KMS-11 (cell line): ENCODE data around the gene SMAD2.

Experiments
- H2AFZ ChIP-seq: fragments of 200-600 bp; sonication (generic); 2 replicates; pipeline ENCODE4 v1.6.1; 2016; ENCODE audit warnings: antibody characterized with exemption, mixed run types, low read depth
- H3K27ac ChIP-seq: fragments of 200-600 bp; sonication (generic); 2 replicates; pipeline ENCODE4 v1.6.1; 2016; ENCODE audit warnings: mild to moderate bottlenecking, mixed run types
- H3K27me3 ChIP-seq: fragments of 200-600 bp; sonication (generic); 2 replicates; pipeline ENCODE4 v1.6.1; 2017; ENCODE audit warnings: mild to moderate bottlenecking, low read depth, mixed run types, moderate library complexity; ENCODE audit not compliant: insufficient read depth
- H3K36me3 ChIP-seq: fragments of 200-600 bp; sonication (generic); 2 replicates; pipeline ENCODE4 v1.6.1; 2017; ENCODE audit warnings: mild to moderate bottlenecking, mixed run types; ENCODE audit not compliant: insufficient read depth
- H3K4me1 ChIP-seq: fragments of 200-600 bp; sonication (generic); 2 replicates; pipeline ENCODE4 v1.6.1; 2016; ENCODE audit warnings: mild to moderate bottlenecking, low read depth, mixed run types; ENCODE audit not compliant: poor library complexity, severe bottlenecking
- H3K4me2 ChIP-seq: fragments of 200-600 bp; sonication (generic); 2 replicates; pipeline ENCODE4 v1.7.0; 2016; ENCODE audit warnings: mild to moderate bottlenecking, mixed run types
- H3K4me3 ChIP-seq: fragments of 200-600 bp; sonication (generic); IDR thresholded peaks from 2 replicates; pipeline ENCODE4 v1.6.1; 2017; ENCODE audit warnings: low read depth, low read length, mixed read lengths; ENCODE audit not compliant: insufficient read depth
- H3K79me2 ChIP-seq: fragments of 200-600 bp; sonication (generic); 2 replicates; pipeline ENCODE4 v1.6.1; 2016; ENCODE audit warnings: low read depth, mixed run types; ENCODE audit not compliant: insufficient read depth
- H3K9ac ChIP-seq: fragments of 200-600 bp; sonication (generic); 2 replicates; pipeline ENCODE4 v1.6.1; 2016; ENCODE audit warnings: mild to moderate bottlenecking, mixed run types
- H4K20me1 ChIP-seq: fragments of 200-600 bp; sonication (generic); 2 replicates; pipeline ENCODE4 v1.6.1; 2016; ENCODE audit warnings: mild to moderate bottlenecking, mixed run types; ENCODE audit not compliant: insufficient read depth
- TF ChIP-seq, protein P1 (sequence below): fragments of 200-600 bp; sonication (generic); conservative IDR thresholded peaks from 2 replicates; pipeline ENCODE4 v1.6.1; 2017; ENCODE audit warnings: low read depth, mild to moderate bottlenecking, antibody characterized with exemption, low read length, moderate library complexity, mixed read lengths

SMAD2 gene

DNA sequence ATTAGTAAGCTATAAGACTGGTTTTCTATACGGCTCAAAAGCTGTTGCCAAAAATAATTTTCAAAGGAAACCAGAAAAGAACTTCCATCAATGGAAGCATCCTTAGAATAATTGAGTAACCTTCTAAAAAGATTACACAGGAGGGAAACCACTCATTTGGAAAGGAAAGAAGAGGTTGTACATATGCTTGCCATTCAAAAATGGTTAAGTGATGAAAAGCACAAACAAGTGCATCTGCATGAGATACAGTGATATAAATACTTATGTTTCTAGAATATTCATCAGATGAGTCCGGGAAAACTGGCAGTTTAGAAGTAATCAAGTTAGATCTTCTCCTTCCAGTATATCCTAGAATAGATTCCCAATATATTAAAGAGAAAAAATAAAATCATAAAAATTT, 20.1 kb upstream of the SMAD2 start:
- H3K4me3 ChIP-seq = no peak overlapping the region
- H3K4me1 ChIP-seq = no peaks in the 10 kb centered on the region
- TF ChIP-seq, protein P1, sequence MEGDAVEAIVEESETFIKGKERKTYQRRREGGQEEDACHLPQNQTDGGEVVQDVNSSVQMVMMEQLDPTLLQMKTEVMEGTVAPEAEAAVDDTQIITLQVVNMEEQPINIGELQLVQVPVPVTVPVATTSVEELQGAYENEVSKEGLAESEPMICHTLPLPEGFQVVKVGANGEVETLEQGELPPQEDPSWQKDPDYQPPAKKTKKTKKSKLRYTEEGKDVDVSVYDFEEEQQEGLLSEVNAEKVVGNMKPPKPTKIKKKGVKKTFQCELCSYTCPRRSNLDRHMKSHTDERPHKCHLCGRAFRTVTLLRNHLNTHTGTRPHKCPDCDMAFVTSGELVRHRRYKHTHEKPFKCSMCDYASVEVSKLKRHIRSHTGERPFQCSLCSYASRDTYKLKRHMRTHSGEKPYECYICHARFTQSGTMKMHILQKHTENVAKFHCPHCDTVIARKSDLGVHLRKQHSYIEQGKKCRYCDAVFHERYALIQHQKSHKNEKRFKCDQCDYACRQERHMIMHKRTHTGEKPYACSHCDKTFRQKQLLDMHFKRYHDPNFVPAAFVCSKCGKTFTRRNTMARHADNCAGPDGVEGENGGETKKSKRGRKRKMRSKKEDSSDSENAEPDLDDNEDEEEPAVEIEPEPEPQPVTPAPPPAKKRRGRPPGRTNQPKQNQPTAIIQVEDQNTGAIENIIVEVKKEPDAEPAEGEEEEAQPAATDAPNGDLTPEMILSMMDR = no peak
- H2AFZ ChIP-seq = no peak overlapping the region
- no peaks in the 10 kb centered on the region for H3K79me2 ChIP-seq
- no peaks in the 10 kb centered on the region for H3K27me3 ChIP-seq
- H3K4me2 ChIP-seq = no peak overlapping the region
- no peaks in the 10 kb centered on the region for H4K20me1 ChIP-seq
- no peak overlapping the region for H3K27ac ChIP-seq
- no peak overlapping the region for H3K9ac ChIP-seq
- H3K36me3 ChIP-seq = no peaks in the 10 kb centered on the region

DNA sequence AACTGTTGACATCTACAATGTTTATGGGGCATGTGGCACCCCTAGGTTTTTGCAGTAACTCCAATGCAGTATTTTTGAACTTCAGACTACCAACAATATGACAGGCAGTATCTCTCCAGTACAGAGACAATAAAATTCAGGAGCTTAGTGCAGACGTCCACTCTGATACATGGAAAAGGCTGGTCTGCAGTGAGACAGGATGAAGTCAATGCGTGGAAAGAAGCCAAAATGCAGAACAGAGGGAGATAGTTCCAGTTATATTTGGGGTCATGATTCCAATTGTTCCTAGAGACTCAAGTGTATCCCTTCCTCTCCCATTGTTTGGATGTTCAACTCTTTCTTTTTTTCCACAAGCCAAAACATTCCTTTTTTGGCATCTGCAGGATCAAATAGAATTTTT, 18.7 kb upstream of the SMAD2 start:
- H2AFZ ChIP-seq = no peak overlapping the region
- no peaks in the 10 kb centered on the region for H3K79me2 ChIP-seq
- H3K4me2 ChIP-seq = no peak overlapping the region
- H3K4me1 ChIP-seq = no peaks in the 10 kb centered on the region
- TF ChIP-seq, protein P1 = no peak
- H4K20me1 ChIP-seq = no peaks in the 10 kb centered on the region
- H3K27ac ChIP-seq = no peak overlapping the region
- no peak overlapping the region for H3K9ac ChIP-seq
- H3K27me3 ChIP-seq = no peaks in the 10 kb centered on the region
- no peaks in the 10 kb centered on the region for H3K36me3 ChIP-seq
- H3K4me3 ChIP-seq = no peak overlapping the region

DNA sequence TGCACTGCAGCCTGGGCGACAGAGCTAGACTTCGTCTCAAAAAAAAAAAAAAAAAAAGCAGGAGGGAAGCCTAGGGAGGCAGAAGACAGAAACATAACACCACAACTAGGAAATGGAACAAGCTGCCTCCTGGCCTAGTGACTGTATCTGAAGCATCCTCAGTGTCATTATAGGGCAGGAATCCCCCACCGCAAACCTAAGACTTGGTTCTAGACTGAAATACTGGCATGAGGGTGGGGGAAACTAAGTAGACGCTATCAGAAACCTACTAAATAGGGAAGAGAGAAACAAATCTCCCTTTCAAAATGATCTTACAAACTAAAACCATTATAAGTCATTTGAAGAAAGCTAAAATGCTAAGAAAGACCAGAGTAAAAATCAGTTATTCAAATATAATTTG, 16.4 kb upstream of the SMAD2 start:
- H3K27me3 ChIP-seq = no peaks in the 10 kb centered on the region
- H4K20me1 ChIP-seq = no peaks in the 10 kb centered on the region
- H3K4me3 ChIP-seq = no peak overlapping the region
- no peaks in the 10 kb centered on the region for H3K4me1 ChIP-seq
- TF ChIP-seq, protein P1 = no peak
- H3K36me3 ChIP-seq = no peaks in the 10 kb centered on the region
- H3K4me2 ChIP-seq = no peak overlapping the region
- H2AFZ ChIP-seq = no peak overlapping the region
- no peak overlapping the region for H3K27ac ChIP-seq
- H3K79me2 ChIP-seq = no peaks in the 10 kb centered on the region
- no peak overlapping the region for H3K9ac ChIP-seq

DNA sequence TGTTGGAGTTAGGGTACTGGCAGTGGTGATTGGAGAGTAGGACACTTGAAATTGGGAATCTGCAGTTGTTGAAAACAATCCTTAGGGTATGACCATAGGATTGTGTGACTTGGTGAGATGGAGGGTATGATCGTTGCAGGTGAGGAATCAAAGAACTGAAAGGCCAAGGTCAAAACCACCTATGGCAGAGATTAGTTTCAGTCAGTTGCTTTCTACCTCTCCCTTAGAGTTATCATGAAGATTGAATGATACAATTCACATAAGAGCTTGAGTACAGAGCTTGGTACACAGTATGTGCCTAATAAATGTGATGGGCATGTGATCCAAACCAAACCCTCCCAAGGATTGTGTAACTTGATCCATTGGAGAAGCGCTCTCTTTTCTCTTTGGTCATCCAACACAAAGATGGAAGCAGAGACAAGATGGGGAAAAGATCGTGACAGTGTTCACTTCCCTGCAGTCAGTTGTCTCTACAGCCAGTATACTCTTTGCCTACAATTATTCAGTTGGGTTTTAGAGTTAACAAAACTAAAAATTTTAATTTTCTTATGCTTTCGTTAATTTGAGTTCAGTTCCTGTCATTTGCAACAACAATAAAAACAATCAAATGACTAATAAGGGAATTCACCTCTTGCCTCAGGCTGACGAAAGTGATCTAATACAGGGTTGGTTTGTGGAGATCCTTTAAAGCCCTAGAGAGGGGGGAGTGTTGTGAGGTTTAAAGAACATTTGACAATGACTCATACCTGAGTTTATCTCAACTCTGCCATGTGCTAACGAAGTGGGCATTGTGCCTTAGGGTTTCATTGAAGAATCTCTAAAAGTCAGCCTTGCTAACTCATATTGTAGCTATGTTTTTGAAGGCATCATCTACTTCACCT, 14.8 kb upstream of the SMAD2 start:
- no peaks in the 10 kb centered on the region for H3K36me3 ChIP-seq
- H3K4me2 ChIP-seq = no peak overlapping the region
- H2AFZ ChIP-seq = no peak overlapping the region
- H3K4me3 ChIP-seq = no peak overlapping the region
- H3K27ac ChIP-seq = no peak overlapping the region
- H3K79me2 ChIP-seq = no peaks in the 10 kb centered on the region
- H4K20me1 ChIP-seq = no peaks in the 10 kb centered on the region
- H3K27me3 ChIP-seq = no peaks in the 10 kb centered on the region
- H3K4me1 ChIP-seq = peaks cover 15% of the 10 kb centered on the region
- H3K9ac ChIP-seq = no peak overlapping the region
- TF ChIP-seq, protein P1 = no peak
